GM21423 (cell line): ENCODE results near the gene PLCXD1.
"Not testable (repeated sequence)": the region's sequence is repeated elsewhere in the genome, so short reads cannot be mapped to it uniquely, and the experiment has no call there.

ENCODE experiments used
- ATAC-seq: cut with Tn5 transposase; IDR thresholded peaks from one replicate; pipeline ENCODE4 v1.9.1; 2021; ENCODE audit warnings: mild to moderate bottlenecking, moderate library complexity; ENCODE audit not compliant: unreplicated experiment

PLCXD1 gene

DNA sequence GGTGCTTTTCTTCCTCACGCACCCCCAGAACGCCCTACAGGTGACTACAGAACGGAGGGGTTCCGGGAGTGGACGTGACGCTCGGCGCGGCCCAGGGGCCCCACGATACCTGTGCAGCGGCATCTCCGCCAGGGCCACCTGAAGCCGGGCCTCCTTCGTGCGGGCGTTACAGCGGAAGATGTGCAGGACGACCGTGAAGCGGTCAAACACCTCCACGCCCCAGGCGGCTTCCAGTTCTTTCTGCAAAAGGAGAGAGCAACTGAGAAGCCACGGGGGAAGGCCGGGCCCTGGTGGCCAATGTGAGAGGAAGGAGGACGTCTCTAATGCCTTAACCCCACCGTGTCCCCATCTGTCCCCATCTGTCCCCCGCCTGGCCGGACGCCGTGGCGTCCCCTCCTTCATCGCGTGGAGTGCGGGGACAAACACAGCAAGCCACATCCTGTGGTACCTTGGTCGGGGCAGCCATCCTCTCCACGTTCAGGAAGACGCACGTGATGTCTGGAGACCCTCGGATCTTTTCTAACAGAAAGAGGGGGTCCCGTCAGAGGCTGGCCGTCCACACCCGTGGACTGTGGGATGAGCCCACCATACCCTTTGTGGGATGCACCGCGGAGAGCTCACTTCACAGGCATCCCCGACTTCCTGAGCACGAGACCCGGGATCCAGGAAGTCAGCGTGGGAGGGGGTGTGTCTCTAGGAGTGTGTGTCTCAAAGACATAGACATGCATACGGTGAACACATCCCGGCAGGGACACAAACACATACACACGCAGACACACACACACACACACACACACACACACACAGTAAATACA, 33.8 kb downstream of the PLCXD1 start:
- ATAC-seq: no peak

GRCh38 chrX:316351-317325, 35.5 kb downstream of the PLCXD1 start:
- no peak for ATAC-seq

- ATAC-seq: no peak
Observed at GRCh38 chrX:317424-318067, 36.4 kb downstream of the PLCXD1 start.

DNA sequence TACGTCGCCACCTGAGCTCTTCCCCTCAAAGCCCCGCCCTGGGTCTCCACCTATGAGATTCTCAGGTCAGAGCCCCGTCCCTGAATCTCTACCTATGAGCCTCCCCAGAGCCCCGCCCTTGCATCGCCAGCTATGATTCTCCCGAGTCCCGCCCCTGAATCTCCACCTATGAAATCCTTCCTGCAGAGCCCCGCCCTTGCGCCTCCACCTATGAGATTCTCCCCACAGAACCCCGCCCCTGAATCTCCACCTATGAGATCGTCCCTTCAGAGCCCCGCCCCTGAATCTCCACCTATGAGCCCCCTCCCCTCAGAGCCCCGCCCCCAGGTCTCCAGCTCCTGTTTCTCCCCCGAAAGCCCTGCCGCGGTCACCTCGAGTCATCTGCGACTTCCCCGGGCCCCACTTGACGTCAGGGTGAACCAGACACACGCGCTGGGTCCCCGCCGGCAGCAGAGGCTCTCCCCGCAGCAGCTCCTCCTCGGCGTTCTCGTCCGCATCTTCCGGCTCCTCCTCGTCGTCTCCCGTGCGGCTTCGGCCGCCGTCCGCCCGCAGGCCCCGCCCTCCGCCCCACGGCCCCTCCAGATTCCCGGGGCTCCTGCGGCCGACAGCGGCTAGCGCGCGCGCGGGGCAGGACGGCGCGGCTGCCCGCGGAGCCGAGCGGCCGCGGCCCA, 37.0 kb downstream of the PLCXD1 start:
- peak; percentile 58 for ATAC-seq

DNA sequence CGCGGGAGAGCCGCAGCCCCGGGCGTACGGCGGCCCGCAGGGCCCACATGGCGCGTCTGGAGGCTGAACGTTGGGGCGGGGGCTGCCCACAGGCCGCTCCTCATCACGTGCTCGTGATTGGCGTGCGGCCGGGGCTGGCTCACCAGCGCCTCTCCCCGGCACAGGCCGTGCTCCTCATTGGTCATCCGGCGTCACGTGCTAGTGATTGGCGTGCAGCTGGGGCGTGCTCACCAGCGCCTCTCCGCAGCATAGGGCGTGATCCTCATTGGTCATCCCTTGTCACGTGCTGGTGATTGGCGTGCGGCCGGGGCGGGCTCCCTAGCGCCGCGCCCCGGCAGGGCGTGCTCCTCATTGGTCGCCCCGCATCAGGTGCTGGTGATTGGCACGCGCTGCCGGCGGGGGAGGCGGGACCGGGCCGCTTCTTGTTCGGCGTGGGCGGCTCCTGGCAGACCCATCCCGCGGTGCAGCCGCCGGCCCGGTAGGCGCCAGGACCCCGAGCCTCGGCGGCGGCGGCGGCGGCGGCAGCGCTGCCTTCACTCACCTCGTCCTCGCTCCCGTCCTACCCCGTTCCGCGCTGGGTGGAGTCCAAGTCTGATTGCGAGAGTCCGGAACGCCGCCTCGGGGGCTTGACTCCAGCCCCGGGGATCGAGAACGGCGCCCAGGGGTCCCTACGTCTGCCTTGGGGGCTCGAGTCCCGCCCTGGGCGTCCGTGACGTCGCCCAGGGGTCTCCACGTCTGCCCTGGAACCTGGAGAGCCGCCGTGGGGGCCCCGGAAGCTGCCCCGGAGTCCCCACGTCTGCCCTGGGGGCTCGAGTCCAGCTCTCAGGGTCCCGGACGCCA, 37.8 kb downstream of the PLCXD1 start, which contains the start of gene GTPBP6:
TSS of gene GTPBP6 (minus strand) at position 58 of the 840 bp plus-strand sequence. CDS start at position 49, 9 bp downstream.
- peak; percentile 76 for ATAC-seq

- no peak for ATAC-seq
Observed at GRCh38 chrX:319579-320125, 38.5 kb downstream of the PLCXD1 start.

DNA sequence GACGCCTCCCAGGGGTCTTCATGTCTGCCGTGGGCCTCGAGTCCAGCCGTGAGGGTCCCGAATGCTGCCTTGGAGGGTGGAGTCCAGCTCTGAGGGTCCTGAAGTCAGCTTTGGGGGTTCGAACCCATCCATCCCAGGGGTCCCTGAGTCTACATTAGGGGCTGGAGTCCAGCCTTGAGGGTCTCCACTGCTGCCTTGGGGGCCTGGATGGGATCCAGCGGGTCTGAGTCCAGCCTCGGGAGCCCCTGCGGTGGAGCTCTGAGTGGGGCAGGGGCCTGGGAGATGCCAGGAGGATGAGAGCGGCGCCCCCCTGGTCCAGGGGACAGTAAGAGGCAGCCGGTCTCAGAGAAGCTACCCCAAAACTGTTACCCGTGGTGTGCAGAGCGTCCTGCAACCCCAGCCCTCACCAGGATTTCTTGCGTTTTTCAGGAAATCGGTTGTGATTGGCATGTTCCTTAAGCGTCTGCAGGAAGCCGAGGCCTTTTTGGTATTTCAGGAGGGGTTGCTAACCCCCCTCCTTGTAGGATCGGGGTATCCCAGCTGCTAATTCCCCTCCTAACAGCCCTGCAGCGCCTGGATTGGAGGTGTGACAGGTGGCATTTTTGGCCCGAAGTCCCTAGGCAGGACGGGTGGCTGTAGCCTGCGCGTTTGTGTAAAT, 39.1 kb downstream of the PLCXD1 start:
- ATAC-seq: no peak

GRCh38 chrX:323721-324628, 42.8 kb downstream of the PLCXD1 start:
- no peak for ATAC-seq

DNA sequence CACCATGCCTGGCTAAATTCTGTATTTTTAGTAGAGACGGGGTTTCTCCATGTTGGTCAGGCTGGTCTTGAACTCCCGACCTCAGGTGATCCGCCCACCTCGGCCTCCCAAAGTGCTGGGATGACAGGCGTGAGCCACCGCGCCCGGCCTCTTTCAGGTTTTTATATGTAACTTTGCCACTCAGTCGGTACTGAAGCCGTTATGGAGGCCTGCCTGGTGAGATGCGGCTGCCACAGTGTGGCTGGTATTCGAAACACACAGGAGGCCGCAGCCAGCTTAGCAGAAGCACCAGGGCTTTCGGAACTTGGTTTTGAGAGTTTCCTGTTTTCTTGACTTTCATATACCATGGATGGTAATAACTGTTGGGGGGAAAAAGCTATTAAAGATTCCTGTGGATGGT, 43.5 kb downstream of the PLCXD1 start:
- not testable (repeated sequence) for ATAC-seq

DNA sequence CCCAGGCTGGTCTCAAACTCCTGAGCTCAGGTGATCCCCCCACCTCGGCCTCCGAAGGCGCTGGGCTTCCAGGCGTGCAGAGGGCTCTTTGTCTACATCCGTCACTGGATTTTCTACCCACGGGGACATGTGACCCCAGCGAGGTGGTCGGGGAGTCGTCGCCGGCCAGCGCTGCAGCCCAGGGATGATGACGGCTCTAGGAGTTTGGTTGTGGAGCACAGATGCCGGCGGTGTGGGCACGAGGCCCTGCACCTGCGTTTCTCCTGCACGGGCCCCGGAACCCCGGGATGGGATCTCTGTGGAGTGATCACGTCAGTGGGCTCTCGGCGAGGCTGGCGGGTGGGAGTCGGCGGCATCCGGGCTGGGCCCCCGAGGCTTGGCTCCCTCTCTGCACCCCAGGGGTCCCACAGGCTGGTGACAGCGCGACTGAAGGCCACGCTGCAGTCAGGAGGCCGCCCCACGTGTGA, 46.5 kb downstream of the PLCXD1 start:
- no peak for ATAC-seq

DNA sequence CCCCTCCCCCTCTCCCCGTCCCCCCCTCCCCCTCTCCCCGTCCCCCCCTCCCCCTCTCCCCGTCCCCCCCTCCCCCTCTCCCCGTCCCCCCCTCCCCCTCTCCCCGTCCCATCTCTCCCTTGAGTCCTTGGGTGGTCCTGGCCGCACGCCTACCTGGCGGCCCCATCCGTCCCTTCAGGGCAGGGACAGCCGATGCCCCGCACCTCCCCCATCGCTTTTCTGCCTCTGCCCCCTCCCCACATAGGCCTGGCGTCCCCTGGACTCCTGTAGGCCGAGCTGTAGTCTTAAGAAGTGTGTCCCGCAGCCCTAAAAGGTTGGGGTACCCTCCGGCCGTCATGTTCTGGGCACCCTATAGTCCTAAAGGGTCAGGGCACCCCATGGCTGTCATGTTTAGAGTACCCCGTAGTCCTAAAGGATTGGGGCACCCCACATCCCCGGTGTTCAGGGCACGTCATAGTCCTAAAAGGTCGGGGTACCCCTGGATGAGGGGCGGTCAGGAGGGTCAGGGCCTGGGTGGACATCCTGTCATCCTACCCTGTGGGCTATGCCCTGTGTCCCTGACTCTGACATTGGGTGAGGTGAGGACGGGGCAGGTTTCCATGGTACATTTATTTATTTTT, 48.2 kb downstream of the PLCXD1 start:
- ATAC-seq: no peak

GRCh38 chrX:330141-330725, 49.1 kb downstream of the PLCXD1 start:
- ATAC-seq: not testable (repeated sequence)

- ATAC-seq: no peak
Observed at GRCh38 chrX:330726-331150, 49.6 kb downstream of the PLCXD1 start.

DNA sequence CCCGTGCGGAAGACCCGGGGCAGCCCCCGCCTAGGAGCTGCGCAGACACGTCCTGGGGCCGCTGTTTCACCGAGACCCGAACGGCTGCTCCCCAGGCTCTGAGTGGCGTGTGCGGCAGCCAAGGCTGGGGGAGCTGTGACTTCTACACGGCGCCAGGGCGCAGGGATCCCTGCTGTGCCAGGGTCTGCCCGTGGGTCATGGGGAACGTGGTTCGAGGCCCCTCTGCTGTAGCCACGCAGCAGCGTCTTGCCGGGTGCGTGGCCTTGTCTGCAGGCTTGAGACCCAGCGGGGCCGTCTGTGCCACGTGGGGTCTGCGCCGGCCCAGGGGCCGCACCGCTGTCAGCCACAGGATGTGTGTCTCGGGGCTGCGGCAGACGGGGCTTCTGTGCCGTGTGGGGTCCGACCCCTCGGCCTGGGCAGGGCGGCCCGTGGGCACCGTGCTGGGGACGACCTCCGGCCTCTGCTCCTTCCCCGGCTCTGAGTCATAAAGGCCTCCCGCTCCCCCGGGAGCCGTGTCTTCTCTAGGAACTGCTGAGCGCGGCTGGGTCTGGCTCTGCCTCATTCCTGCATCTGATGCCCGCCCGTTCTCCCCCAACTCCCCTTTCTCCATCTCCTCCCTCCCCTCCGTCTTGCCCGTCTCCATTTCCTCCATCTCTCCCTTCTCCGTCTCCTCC, 50.1 kb downstream of the PLCXD1 start:
- no peak for ATAC-seq

- ATAC-seq: no peak
Observed at GRCh38 chrX:331825-332495, 50.8 kb downstream of the PLCXD1 start.

GRCh38 chrX:332496-332860, 51.3 kb downstream of the PLCXD1 start:
- no peak for ATAC-seq
